Adipocyte (in vitro differentiated cells): ENCODE measurements around the gene PCDHA1.
"Not testable (repeated sequence)": the region's sequence is repeated elsewhere in the genome, so short reads cannot be mapped to it uniquely, and the experiment has no call there.

Source experiments
- DNase-seq: peaks from one replicate; pipeline ENCODE4 v3.0.0-alpha.2; 2015; ENCODE audit warnings: low read depth
- H3K27me3 ChIP-seq: replicated peaks from 2 replicates; pipeline ENCODE4 v1.7.0; 2013; ENCODE audit warnings: mild to moderate bottlenecking, low read length, moderate library complexity; ENCODE audit not compliant: control insufficient read depth, insufficient read depth
- H3K36me3 ChIP-seq: 2 replicates; pipeline ENCODE4 v1.7.0; 2013; ENCODE audit warnings: low read length, mild to moderate bottlenecking, moderate library complexity; ENCODE audit not compliant: control insufficient read depth, insufficient read depth, severe bottlenecking
- H3K4me1 ChIP-seq: 2 replicates; pipeline ENCODE4 v1.7.0; 2013; ENCODE audit warnings: mild to moderate bottlenecking, low read length, moderate library complexity; ENCODE audit not compliant: control insufficient read depth, insufficient read depth
- H3K4me3 ChIP-seq: 2 replicates; pipeline ENCODE4 v1.7.0; 2013; ENCODE audit warnings: mild to moderate bottlenecking, low read length, moderate library complexity
- H3K9ac ChIP-seq: 2 replicates; pipeline ENCODE4 v1.7.0; 2013; ENCODE audit warnings: mild to moderate bottlenecking, low read length, moderate library complexity
- H3K9me3 ChIP-seq: 2 replicates; pipeline ENCODE4 v1.7.0; 2013; ENCODE audit warnings: mild to moderate bottlenecking, low read length, moderate library complexity; ENCODE audit not compliant: control insufficient read depth

Gene PCDHA1

GRCh38 chr5:140785905-140786686 is at the start of gene PCDHA1:
Gene PCDHA1 (plus strand): TSS chr5:140786140.
- Histone ChIP-seq H3K9ac (no peak within 1 kb of the TSS), H3K27me3 (no peaks in the 10 kb centered on the region), H3K4me3 (no peak within 1 kb of the TSS), H3K36me3 (no peaks in the 10 kb centered on the region), H3K4me1 (no peaks in the 10 kb centered on the region), H3K9me3 (peaks cover 77% of the 10 kb centered on the region)
- no peak for DNase-seq

- no peaks in the 10 kb centered on the region for H3K4me1 ChIP-seq
- DNase-seq, result no peak
- no peaks in the 10 kb centered on the region for H3K36me3 ChIP-seq
- H3K9ac ChIP-seq, result no peak overlapping the region
- no peak overlapping the region for H3K4me3 ChIP-seq
- H3K9me3 ChIP-seq, result peaks cover 15% of the 10 kb centered on the region
- peaks cover 5% of the 10 kb centered on the region for H3K27me3 ChIP-seq
Observed at GRCh38 chr5:140737486-140737885, 48.5 kb upstream of the PCDHA1 start.

- Histone ChIP-seq H3K36me3 (no peaks in the 10 kb centered on the region), H3K27me3 (no peaks in the 10 kb centered on the region), H3K9ac (no peak overlapping the region), H3K9me3 (peaks cover 25% of the 10 kb centered on the region), H3K4me3 (no peak overlapping the region), H3K4me1 (no peaks in the 10 kb centered on the region)
- DNase-seq, result no peak
Observed at GRCh38 chr5:140741967-140742366, 44.0 kb upstream of the PCDHA1 start.

GRCh38 chr5:140753561-140753960 is 32.4 kb upstream of the PCDHA1 start:
- peaks cover 71% of the 10 kb centered on the region for H3K9me3 ChIP-seq
- no peaks in the 10 kb centered on the region for H3K36me3 ChIP-seq
- no peaks in the 10 kb centered on the region for H3K4me1 ChIP-seq
- H3K4me3 ChIP-seq, result no peak overlapping the region
- H3K9ac ChIP-seq, result no peak overlapping the region
- DNase-seq, result no peak
- no peaks in the 10 kb centered on the region for H3K27me3 ChIP-seq

GRCh38 chr5:140764177-140764973 is 21.6 kb upstream of the PCDHA1 start:
- Histone ChIP-seq H3K4me3 (peak overlapping the region; percentile 15), H3K9ac (no peak overlapping the region), H3K27me3 (no peaks in the 10 kb centered on the region), H3K4me1 (no peaks in the 10 kb centered on the region), H3K36me3 (no peaks in the 10 kb centered on the region), H3K9me3 (peaks cover 83% of the 10 kb centered on the region)
- DNase-seq, result no peak

GRCh38 chr5:140767444-140767843 is 18.5 kb upstream of the PCDHA1 start:
- DNase-seq, result no peak
- Histone ChIP-seq H3K36me3 (no peaks in the 10 kb centered on the region), H3K9ac (no peak overlapping the region), H3K4me3 (peak overlapping the region; percentile 52), H3K4me1 (no peaks in the 10 kb centered on the region), H3K27me3 (no peaks in the 10 kb centered on the region), H3K9me3 (peaks cover 98% of the 10 kb centered on the region)

GRCh38 chr5:140780512-140780911 is 5.4 kb upstream of the PCDHA1 start:
- no peak for DNase-seq
- Histone ChIP-seq H3K9ac (no peak overlapping the region), H3K36me3 (no peaks in the 10 kb centered on the region), H3K4me3 (no peak overlapping the region), H3K4me1 (no peaks in the 10 kb centered on the region), H3K9me3 (peaks cover 68% of the 10 kb centered on the region), H3K27me3 (no peaks in the 10 kb centered on the region)

GRCh38 chr5:140787422-140787821 is 1.5 kb downstream of the PCDHA1 start:
- not testable (repeated sequence) for H3K4me1 ChIP-seq, H3K4me3 ChIP-seq, H3K36me3 ChIP-seq, H3K27me3 ChIP-seq, H3K9ac ChIP-seq, DNase-seq
- H3K9me3 ChIP-seq, result peaks cover 77% of the 10 kb centered on the region

GRCh38 chr5:140787849-140788504 is 2.0 kb downstream of the PCDHA1 start:
- not testable (repeated sequence) for H3K4me3 ChIP-seq, H3K27me3 ChIP-seq, H3K9ac ChIP-seq, H3K4me1 ChIP-seq, H3K36me3 ChIP-seq, DNase-seq
- H3K9me3 ChIP-seq, result peaks cover 83% of the 10 kb centered on the region

- H3K9ac ChIP-seq, result no peak overlapping the region
- DNase-seq, result no peak
- H3K36me3 ChIP-seq, result no peaks in the 10 kb centered on the region
- no peaks in the 10 kb centered on the region for H3K4me1 ChIP-seq
- H3K9me3 ChIP-seq, result peaks cover 89% of the 10 kb centered on the region
- H3K4me3 ChIP-seq, result no peak overlapping the region
- no peaks in the 10 kb centered on the region for H3K27me3 ChIP-seq
Observed at GRCh38 chr5:140791089-140791488, 5.1 kb downstream of the PCDHA1 start.

- Histone ChIP-seq H3K36me3 (no peaks in the 10 kb centered on the region), H3K4me3 (no peak within 1 kb of the TSS), H3K9me3 (peaks cover 60% of the 10 kb centered on the region), H3K27me3 (no peaks in the 10 kb centered on the region), H3K9ac (no peak within 1 kb of the TSS), H3K4me1 (no peaks in the 10 kb centered on the region)
- DNase-seq, result peak; percentile 40
Observed at GRCh38 chr5:140794595-140795258, 8.8 kb downstream of the PCDHA1 start, which contains the start of gene PCDHA2. Gene PCDHA2 (plus strand): TSS chr5:140794852.
